ENCODE results near the gene ZNF618.

The ZNF618 gene

DNA sequence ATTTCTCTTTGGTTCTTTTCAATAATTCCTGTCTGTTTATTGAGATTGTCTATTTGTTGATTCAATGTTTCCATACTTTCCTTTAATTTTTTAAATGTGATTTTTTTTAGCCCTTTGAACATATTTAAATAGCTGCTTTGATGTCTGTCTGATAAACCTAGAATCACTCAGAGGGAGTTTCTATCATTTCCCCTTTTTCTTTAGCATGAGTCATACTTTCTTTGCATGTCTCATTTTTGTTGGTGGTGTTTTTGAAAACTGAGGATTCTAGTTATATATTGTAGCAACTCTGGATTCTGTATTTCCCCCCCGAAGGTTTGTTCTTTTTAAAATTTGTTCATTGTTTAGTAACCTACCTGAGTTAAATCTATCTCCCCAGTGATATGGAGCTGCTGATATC lies 24.2 kb upstream of the ZNF618 start:
- TF ChIP-seq, protein P1, sequence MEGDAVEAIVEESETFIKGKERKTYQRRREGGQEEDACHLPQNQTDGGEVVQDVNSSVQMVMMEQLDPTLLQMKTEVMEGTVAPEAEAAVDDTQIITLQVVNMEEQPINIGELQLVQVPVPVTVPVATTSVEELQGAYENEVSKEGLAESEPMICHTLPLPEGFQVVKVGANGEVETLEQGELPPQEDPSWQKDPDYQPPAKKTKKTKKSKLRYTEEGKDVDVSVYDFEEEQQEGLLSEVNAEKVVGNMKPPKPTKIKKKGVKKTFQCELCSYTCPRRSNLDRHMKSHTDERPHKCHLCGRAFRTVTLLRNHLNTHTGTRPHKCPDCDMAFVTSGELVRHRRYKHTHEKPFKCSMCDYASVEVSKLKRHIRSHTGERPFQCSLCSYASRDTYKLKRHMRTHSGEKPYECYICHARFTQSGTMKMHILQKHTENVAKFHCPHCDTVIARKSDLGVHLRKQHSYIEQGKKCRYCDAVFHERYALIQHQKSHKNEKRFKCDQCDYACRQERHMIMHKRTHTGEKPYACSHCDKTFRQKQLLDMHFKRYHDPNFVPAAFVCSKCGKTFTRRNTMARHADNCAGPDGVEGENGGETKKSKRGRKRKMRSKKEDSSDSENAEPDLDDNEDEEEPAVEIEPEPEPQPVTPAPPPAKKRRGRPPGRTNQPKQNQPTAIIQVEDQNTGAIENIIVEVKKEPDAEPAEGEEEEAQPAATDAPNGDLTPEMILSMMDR (IDR thresholded peaks at IDR 0.05; ENCODE audit: insufficient read depth, low read depth, low read length, missing control alignments): no peak
- no peak for DNase-seq (ENCODE audit: low read depth)
- H3K4me3 ChIP-seq (ENCODE audit: low read length): no peak overlapping the region

DNA sequence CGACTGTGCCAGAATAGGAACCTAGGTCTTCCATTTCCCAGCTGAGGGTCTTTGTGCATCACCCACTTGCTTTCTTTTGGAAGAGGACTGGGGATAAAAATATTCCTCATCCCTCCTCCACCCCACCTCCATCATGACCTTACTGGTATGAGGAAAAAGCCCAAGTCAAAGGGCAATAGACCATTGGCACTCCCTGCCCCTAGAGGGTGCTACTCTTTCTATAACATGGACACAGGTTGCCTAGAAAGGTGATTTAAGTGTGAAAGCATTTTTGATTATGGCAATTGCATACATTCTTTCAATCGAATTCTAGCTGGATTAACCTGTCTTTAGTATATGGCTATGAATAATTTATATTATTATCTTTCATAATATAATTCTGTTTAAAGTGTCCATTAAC lies 22.8 kb upstream of the ZNF618 start:
- H3K4me3 ChIP-seq (ENCODE audit: low read length): no peak overlapping the region
- DNase-seq (ENCODE audit: low read depth): peak; percentile 34
- TF ChIP-seq, protein P1 (IDR thresholded peaks at IDR 0.05; ENCODE audit: insufficient read depth, low read depth, low read length, missing control alignments): peak; percentile 58

DNA sequence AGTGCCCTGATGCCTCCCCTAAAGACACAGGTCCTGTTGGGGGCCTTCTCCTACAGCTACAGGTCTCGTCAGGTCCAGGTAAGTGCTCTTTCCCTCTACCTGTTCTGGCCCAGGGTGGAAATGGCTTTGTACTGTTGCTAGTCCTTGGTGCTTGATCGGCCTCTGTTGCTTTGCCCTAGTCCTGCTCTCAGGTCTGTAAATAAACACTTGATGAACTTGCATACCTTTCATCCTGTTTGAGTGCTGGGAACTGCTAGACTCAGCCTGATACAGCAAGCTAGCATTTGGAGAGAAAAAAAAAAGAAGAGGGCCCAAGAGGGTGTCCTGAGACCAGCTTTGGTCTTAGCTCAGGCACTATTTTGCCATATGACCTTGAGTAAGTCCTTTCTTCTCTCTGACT lies 21.8 kb upstream of the ZNF618 start:
- no peak overlapping the region for H3K4me3 ChIP-seq (ENCODE audit: low read length)
- TF ChIP-seq, protein P1 (IDR thresholded peaks at IDR 0.05; ENCODE audit: insufficient read depth, low read depth, low read length, missing control alignments): no peak

DNA sequence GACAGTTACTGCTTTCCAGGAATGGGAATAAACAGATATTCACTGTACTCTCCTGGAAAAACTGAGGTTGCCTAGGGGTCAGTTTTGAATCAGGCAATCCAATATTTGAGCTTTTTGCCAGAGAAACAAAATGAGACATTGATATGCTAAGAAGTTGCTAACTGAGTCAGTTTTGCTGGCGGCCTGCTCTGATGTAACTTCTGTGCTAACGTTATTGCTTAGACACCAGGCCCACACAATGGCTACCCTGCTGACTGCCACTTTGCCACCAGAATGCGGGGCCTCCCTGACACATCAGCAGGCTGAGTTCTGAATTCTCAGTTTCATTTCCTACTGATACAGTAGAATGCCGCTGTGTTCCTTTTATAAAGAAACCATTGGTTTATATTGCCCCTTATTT lies 18.2 kb upstream of the ZNF618 start:
- no peak overlapping the region for H3K4me3 ChIP-seq (ENCODE audit: low read length)
- DNase-seq (ENCODE audit: low read depth): no peak
- TF ChIP-seq, protein P1 (IDR thresholded peaks at IDR 0.05; ENCODE audit: insufficient read depth, low read depth, low read length, missing control alignments): no peak

More for the DNA sequence above, 21.8 kb upstream of the ZNF618 start:
- DNase-seq (ENCODE audit: low read depth): no peak

DNA sequence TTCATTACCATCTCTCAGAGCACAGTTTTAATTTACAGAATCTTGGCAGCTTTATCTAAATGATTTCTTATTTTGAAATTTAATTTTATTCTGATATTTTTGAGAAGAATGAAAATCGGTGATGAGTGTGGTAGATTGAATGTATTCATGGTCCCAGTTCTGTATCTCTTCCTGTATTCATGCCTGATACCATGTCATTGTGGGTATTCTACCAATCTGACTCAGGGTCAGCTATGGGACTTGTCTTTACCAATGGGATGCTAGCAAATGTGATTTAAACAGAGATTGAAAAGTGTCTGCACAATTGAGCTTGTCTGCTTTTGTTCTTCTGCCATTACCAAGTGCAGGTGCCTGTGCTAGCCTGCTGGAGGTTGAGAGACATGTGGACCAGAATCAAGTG lies 17.8 kb upstream of the ZNF618 start:
- no peak overlapping the region for H3K4me3 ChIP-seq (ENCODE audit: low read length)
- DNase-seq (ENCODE audit: low read depth): no peak
- TF ChIP-seq, protein P1 (IDR thresholded peaks at IDR 0.05; ENCODE audit: insufficient read depth, low read depth, low read length, missing control alignments): no peak

DNA sequence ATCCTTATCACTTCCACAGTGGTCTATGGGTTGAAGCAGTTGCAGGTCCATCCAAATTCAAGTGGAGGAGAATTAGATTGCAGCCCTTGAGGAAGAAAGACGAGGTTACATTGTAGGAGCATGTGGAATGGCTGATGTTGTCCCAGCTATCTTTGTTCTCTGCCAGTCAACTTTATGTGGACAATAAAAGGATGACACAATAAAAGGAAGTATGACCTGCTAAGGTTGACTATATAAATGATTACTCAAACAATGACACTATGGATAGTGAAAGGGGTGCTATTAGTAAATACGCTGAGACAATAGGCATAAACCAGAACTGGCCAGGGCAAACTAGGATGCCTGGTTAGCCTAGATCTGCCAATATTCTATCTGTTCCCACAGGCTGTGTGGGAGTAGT lies 12.8 kb upstream of the ZNF618 start:
- DNase-seq (ENCODE audit: low read depth): no peak
- no peak overlapping the region for H3K4me3 ChIP-seq (ENCODE audit: low read length)
- TF ChIP-seq, protein P1 (IDR thresholded peaks at IDR 0.05; ENCODE audit: insufficient read depth, low read depth, low read length, missing control alignments): no peak

DNA sequence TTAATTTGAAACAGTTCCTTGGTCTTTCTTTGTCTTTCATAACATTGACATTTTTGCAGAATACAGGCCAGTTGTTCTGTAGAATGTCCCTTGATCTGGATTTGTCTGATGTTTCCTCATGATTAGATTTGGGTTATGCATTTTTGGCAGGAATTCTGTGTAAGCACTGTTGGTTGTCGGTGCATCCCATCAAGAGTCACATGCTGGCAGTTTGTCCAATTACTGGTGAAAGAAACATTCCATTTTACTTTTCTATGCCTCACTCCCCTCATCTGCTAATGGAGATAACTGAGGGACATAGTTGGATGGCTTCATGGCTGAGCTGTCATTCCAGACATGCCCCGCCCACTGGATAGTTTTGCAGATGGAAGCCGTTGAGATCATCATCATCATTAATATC lies 7.6 kb upstream of the ZNF618 start:
- H3K4me3 ChIP-seq (ENCODE audit: low read length): no peak overlapping the region
- no peak for DNase-seq (ENCODE audit: low read depth)
- TF ChIP-seq, protein P1 (IDR thresholded peaks at IDR 0.05; ENCODE audit: insufficient read depth, low read depth, low read length, missing control alignments): no peak

All from epithelial cell of esophagus (primary cell).